HepG2 (cell line): ENCODE measurements around the gene KCNMA1. TPM values are rescaled to one million over a fixed set of nuclear protein-coding genes. Genes with fewer than 3 reads are reported as not detected.

Experiments used
- ATAC-seq: fragments of 200-7000 bp; cut with Tn5 transposase; 3 replicates; pipeline ENCODE4 v1.9.1; 2020; ENCODE audit warnings: mild to moderate bottlenecking, moderate library complexity
- BruUV-seq: library from RNA; stranded (reverse); fragments of 400-500 nt; replicated peaks from 2 replicates; lab custom pipeline; 2021; lab: Mats Ljungman, UMichigan
- CTCF ChIA-PET: fragments of 300-600 bp; formaldehyde crosslinking; extraction: SDS; loops from one replicate; lab custom pipeline; 2021; ENCODE audit warnings: low total read pairs, inconsistent platforms, low intra/inter-chr PET ratio; lab: Yijun Ruan, JAX
- POLR2A ChIA-PET: fragments of 350-600 bp; sonication (Branson Sonifier 250); formaldehyde crosslinking; loops from one replicate; lab custom pipeline; 2020; ENCODE audit warnings: antibody characterized with exemption, inconsistent platforms; lab: Yijun Ruan, JAX
- DNase-seq: peaks from one replicate; pipeline ENCODE4 v3.0.0-alpha.2; 2015; ENCODE audit warnings: low spot score
- FAIRE-seq: peaks from 3 replicates; lab custom pipeline; 2011; peaks lifted over from hg19 to GRCh38; lab: Jason Lieb, UNC
- H2AFZ ChIP-seq: one replicate; pipeline ENCODE4 v1.6.1; 2011; ENCODE audit warnings: low read length, inconsistent platforms
- H3K27ac ChIP-seq: fragments of 300-600 bp; 3 replicates; pipeline ENCODE4 v1.8.0; 2011; ENCODE audit warnings: mixed run types, mild to moderate bottlenecking, mixed read lengths, low read length, inconsistent platforms; ENCODE audit not compliant: insufficient read depth; ENCODE audit errors: extremely low read length
- H3K27me3 ChIP-seq, 2 experiments: fragments of 200-600 bp in 1 of 2; 2 replicates in 1 of 2; 3 replicates in 1 of 2; pipeline versions ENCODE4 v1.6.0 to v1.8.0; 2011; ENCODE audit warnings: low read length in 2 of 2, mild to moderate bottlenecking in 2 of 2, moderate library complexity in 2 of 2, inconsistent platforms in 1 of 2; ENCODE audit not compliant: insufficient read depth in 2 of 2, control insufficient read depth in 1 of 2
- H3K36me3 ChIP-seq, 2 experiments: fragments of 200-600 bp in 1 of 2; replicated peaks in 1 of 2; 2 replicates in 1 of 2; 3 replicates in 1 of 2; pipeline versions ENCODE4 v1.5.1 to v1.8.0; 2011; ENCODE audit warnings: low read length in 2 of 2, inconsistent platforms in 1 of 2; ENCODE audit not compliant: insufficient read depth in 2 of 2, control insufficient read depth in 1 of 2
- H3K4me1 ChIP-seq: 2 replicates; pipeline ENCODE4 v1.5.1; 2012; ENCODE audit warnings: low read length, inconsistent platforms; ENCODE audit not compliant: insufficient read depth
- H3K4me2 ChIP-seq: 2 replicates; pipeline ENCODE4 v1.6.0; 2011; ENCODE audit warnings: low read depth, low read length, inconsistent platforms
- H3K4me3 ChIP-seq, 3 experiments: fragments of 200-600 bp in 1 of 3; sonication (generic), shearing (Covaris generic) in 1 of 3; replicated peaks in 1 of 3; 2 replicates each; pipeline ENCODE4 v1.5.1; 2011 to 2016; ENCODE audit warnings: low read length in 3 of 3, inconsistent platforms in 2 of 3, low read depth in 2 of 3, mild to moderate bottlenecking in 2 of 3, control low read depth in 1 of 3, mixed read lengths in 1 of 3; ENCODE audit not compliant: insufficient read depth in 1 of 3
- H3K79me2 ChIP-seq: one replicate; pipeline ENCODE4 v1.6.1; 2011; ENCODE audit warnings: low read length, inconsistent platforms; ENCODE audit not compliant: insufficient read depth
- H3K9ac ChIP-seq: 2 replicates; pipeline ENCODE4 v1.6.0; 2011; ENCODE audit warnings: mild to moderate bottlenecking, low read depth, low read length, inconsistent platforms; ENCODE audit not compliant: insufficient read depth
- H3K9me3 ChIP-seq: 2 replicates; pipeline ENCODE4 v1.5.1; 2012; ENCODE audit warnings: mild to moderate bottlenecking, low read length
- H4K20me1 ChIP-seq: 2 replicates; pipeline ENCODE4 v1.6.0; 2011; ENCODE audit warnings: inconsistent platforms, mild to moderate bottlenecking, low read length, moderate library complexity; ENCODE audit not compliant: insufficient read depth
- ARNTL ChIP-seq: sonication (generic); formaldehyde crosslinking; IDR thresholded peaks from 2 replicates; pipeline ENCODE4 v1.4.0; 2020; ENCODE audit warnings: mild to moderate bottlenecking, missing genetic modification reagents
- CREB1 ChIP-seq, 2 experiments: fragments of 450-650 bp in 1 of 2; IDR thresholded peaks; 2 replicates each; pipeline ENCODE4 v1.6.1; 2016 to 2017; ENCODE audit warnings: control low read depth in 1 of 2, mild to moderate bottlenecking in 1 of 2, missing compliant biosample characterization in 1 of 2, missing genetic modification characterization in 1 of 2
- CREM ChIP-seq, 2 experiments: sonication (generic) in 1 of 2; formaldehyde crosslinking in 1 of 2; IDR thresholded peaks; 2 replicates each; pipeline versions ENCODE4 v1.4.0 to v1.6.1; 2016 to 2020; ENCODE audit warnings: antibody characterized with exemption in 1 of 2, mild to moderate bottlenecking in 1 of 2, missing genetic modification reagents in 1 of 2
- GTF3A ChIP-seq: sonication (generic); formaldehyde crosslinking; conservative IDR thresholded peaks from 2 replicates; pipeline ENCODE4 v1.4.0; 2020; ENCODE audit warnings: mild to moderate bottlenecking, missing genetic modification reagents
- MAFG ChIP-seq: sonication (generic); formaldehyde crosslinking; IDR thresholded peaks from 2 replicates; pipeline ENCODE4 v1.5.1; 2020; ENCODE audit warnings: mild to moderate bottlenecking, missing genetic modification reagents
- NFE2L2 ChIP-seq: fragments of 150-350 bp; IDR thresholded peaks from 2 replicates; pipeline ENCODE4 v1.6.1; 2014; ENCODE audit warnings: low read length
- NFYC ChIP-seq: IDR thresholded peaks from 2 replicates; pipeline ENCODE4 v1.6.1; 2016; ENCODE audit warnings: missing genetic modification reagents, missing compliant biosample characterization
- POLR2A ChIP-seq, 2 experiments: IDR thresholded peaks; 2 replicates each; pipeline ENCODE4 v1.6.1; 2011; ENCODE audit warnings: low read depth in 2 of 2, low read length in 2 of 2, mild to moderate bottlenecking in 1 of 2, moderate library complexity in 1 of 2; ENCODE audit not compliant: insufficient read depth in 1 of 2
- REXO4 ChIP-seq: sonication (generic); formaldehyde crosslinking; IDR thresholded peaks from 2 replicates; pipeline ENCODE4 v1.8.0; 2022; ENCODE audit warnings: missing genetic modification reagents, mild to moderate bottlenecking, borderline replicate concordance
- SRSF1 ChIP-seq: fragments of 200-400 bp; formaldehyde crosslinking; optimal IDR thresholded peaks from 2 replicates; pipeline ENCODE3; 2017; ENCODE audit warnings: mild to moderate bottlenecking, low read depth, low read length, moderate library complexity
- TAF15 ChIP-seq: fragments of 200-400 bp; formaldehyde crosslinking; IDR thresholded peaks from one replicate; pipeline ENCODE4 v1.6.1; 2018; ENCODE audit warnings: mild to moderate bottlenecking, low read depth, low read length; ENCODE audit not compliant: poor library complexity, severe bottlenecking
- TOPORS ChIP-seq: sonication (generic); formaldehyde crosslinking; IDR thresholded peaks from 2 replicates; pipeline ENCODE4 v1.8.0; 2023; ENCODE audit warnings: mild to moderate bottlenecking, missing genetic modification reagents
- U2AF2 ChIP-seq: fragments of 200-400 bp; formaldehyde crosslinking; IDR thresholded peaks from 2 replicates; pipeline ENCODE4 v1.6.1; 2017; ENCODE audit warnings: low read depth, mild to moderate bottlenecking, low read length
- USF2 ChIP-seq, 2 experiments: sonication (generic) in 1 of 2; formaldehyde crosslinking in 1 of 2; IDR thresholded peaks; 2 replicates each; pipeline versions ENCODE4 v1.5.1 to v1.6.1; 2011 to 2020; ENCODE audit warnings: borderline replicate concordance in 1 of 2, low read depth in 1 of 2, low read length in 1 of 2, mild to moderate bottlenecking in 1 of 2, missing genetic modification reagents in 1 of 2, moderate library complexity in 1 of 2
- ZNF776 ChIP-seq: sonication (generic); formaldehyde crosslinking; IDR thresholded peaks from 2 replicates; pipeline ENCODE4 v1.4.0; 2020; ENCODE audit warnings: mild to moderate bottlenecking, missing genetic modification reagents
- WGBS: methylation state at CpG from one replicate; pipeline ENCODE4 v1.1.6; 2017; ENCODE audit warnings: low lambda C conversion rate; 5-methylcytosine and 5-hydroxymethylcytosine counted together
- in situ Hi-C: cut with HindIII; loops from 2 replicates; pipeline ENCODE4 v1.10.0; 2017; ENCODE audit warnings: low pct_unique_long_range_greater_than_20kb; ENCODE audit not compliant: extremely low pct_ligation_motif_present
- intact Hi-C: fragments of 100-400 bp; cut with micrococcal nuclease; formaldehyde crosslinking; loops from one replicate; pipeline ENCODE4 v1.10.0; 2022; ENCODE audit not compliant: unreplicated experiment
- polyA plus RNA-seq, 8 experiments: library from polyadenylated mRNA; depleted of rRNA in 3 of 8; stranded (reverse) in 7 of 8; unstranded in 1 of 8; fragments of >200 nt; fragmentation: Illumina TruSeq in 4 of 8; extraction: Trizol in 4 of 8; gene quantifications; 2 replicates each; pipeline versions ENCODE4 v1.2.1 to v1.2.3, GENCODE V29; 2011 to 2016; ENCODE audit warnings: low read depth in 4 of 8, missing spikeins in 1 of 8, mixed read lengths in 1 of 8; ENCODE audit not compliant: insufficient read depth in 1 of 8
- total RNA-seq, 5 experiments: library from RNA; depleted of rRNA; stranded (reverse); fragments of >200 nt; fragmentation: Illumina TruSeq; extraction: Trizol; gene quantifications; 2 replicates each; pipeline ENCODE4 v1.2.3, GENCODE V29; 2016; ENCODE audit warnings: low read depth in 1 of 5
- TF ChIP-seq, protein P1 (sequence below): sonication (generic); formaldehyde crosslinking; IDR thresholded peaks from 2 replicates; pipeline ENCODE4 v1.8.0; 2022; ENCODE audit warnings: missing genetic modification reagents, mild to moderate bottlenecking, inconsistent platforms, borderline replicate concordance
- TF ChIP-seq, protein P2 (sequence below): sonication (generic); formaldehyde crosslinking; IDR thresholded peaks from 2 replicates; pipeline ENCODE4 v1.5.0; 2020; ENCODE audit warnings: mild to moderate bottlenecking, missing genetic modification reagents
- TF ChIP-seq, protein P3 (sequence below): IDR thresholded peaks from 2 replicates; pipeline ENCODE4 v1.6.1; 2016; ENCODE audit warnings: low read depth, borderline replicate concordance

The KCNMA1 gene
- total and polyA plus RNA-seq, 2 of the 13 experiments (the other 11 are each of a cell fraction or from before 2014, with no cell fraction given): 0.02 TPM; not detected in 1

GRCh38 chr10:77493851-77494261 lies 143.8 kb downstream of the KCNMA1 start:
- ATAC-seq (no peak), FAIRE-seq (no peak)
- Histone ChIP-seq H3K4me3 (no peak overlapping the region), H3K79me2 (no peaks in the 10 kb centered on the region), H3K27ac (no peak overlapping the region), H3K9me3 (no peaks in the 10 kb centered on the region), H3K9ac (no peak overlapping the region), H2AFZ (no peak overlapping the region), H3K27me3 (no peaks in the 10 kb centered on the region), H3K4me2 (no peak overlapping the region), H3K36me3 (no peaks in the 10 kb centered on the region; a peak in 1 of 5 replicates)
- 35% methylated on average over 8 of the region's 8 CpGs for WGBS
- no TSS peak for BruUV-seq
- intact Hi-C loops (no loop called here), in situ Hi-C loops (loop anchor here (10.0 kb wide), 1 partner anchor 151 kb away; no protein-coding TSS in a partner anchor)
- CTCF ChIA-PET: interaction anchor here (1.2 kb wide), 1 partner anchor 147 kb away, joined by 7 read pairs; no protein-coding TSS in a partner anchor
- POLR2A ChIA-PET: no interaction called here
- TF ChIP-seq MAFG (CRISPR knock-in tag) (no peak), TOPORS (CRISPR knock-in tag) (no peak), GTF3A (CRISPR knock-in tag) (no peak), USF2 (IDR thresholded peaks at IDR 0.05; ENCODE audit: low read depth, low read length) (no peak), USF2 (CRISPR knock-in tag; IDR thresholded peaks at IDR 0.05; ENCODE audit: borderline replicate concordance) (no peak), CREB1 (IDR thresholded peaks at IDR 0.05) (no peak), CREB1 (CRISPR knock-in tag; IDR thresholded peaks at IDR 0.05) (no peak), POLR2A (IDR thresholded peaks at IDR 0.05; ENCODE audit: insufficient read depth in 1 of 2, low read depth in 2 of 2, low read length in 2 of 2) (no peak), ARNTL (CRISPR knock-in tag) (no peak), NFE2L2 (no peak), NFYC (CRISPR knock-in tag) (no peak), CREM (IDR thresholded peaks at IDR 0.05) (no peak), CREM (CRISPR knock-in tag; IDR thresholded peaks at IDR 0.05) (no peak), ZNF776 (CRISPR knock-in tag) (no peak), TAF15 (no peak), U2AF2 (no peak), REXO4 (CRISPR knock-in tag) (no peak), SRSF1 (no peak)
- TF ChIP-seq, protein P1, sequence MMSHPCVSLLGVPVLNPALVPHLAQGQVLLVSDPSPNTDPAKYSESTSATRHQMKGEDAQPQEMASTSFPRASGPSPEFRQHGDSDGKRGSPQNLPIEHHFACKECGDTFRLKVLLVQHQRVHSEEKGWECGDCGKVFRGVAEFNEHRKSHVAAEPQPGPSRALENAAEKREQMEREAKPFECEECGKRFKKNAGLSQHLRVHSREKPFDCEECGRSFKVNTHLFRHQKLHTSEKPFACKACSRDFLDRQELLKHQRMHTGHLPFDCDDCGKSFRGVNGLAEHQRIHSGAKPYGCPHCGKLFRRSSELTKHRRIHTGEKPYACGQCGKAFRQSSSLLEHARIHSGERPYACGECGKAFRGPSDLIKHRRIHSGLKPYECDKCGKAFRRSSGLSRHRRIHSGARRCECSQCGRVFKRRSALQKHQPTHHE (CRISPR knock-in tag): no peak
- TF ChIP-seq, protein P2, sequence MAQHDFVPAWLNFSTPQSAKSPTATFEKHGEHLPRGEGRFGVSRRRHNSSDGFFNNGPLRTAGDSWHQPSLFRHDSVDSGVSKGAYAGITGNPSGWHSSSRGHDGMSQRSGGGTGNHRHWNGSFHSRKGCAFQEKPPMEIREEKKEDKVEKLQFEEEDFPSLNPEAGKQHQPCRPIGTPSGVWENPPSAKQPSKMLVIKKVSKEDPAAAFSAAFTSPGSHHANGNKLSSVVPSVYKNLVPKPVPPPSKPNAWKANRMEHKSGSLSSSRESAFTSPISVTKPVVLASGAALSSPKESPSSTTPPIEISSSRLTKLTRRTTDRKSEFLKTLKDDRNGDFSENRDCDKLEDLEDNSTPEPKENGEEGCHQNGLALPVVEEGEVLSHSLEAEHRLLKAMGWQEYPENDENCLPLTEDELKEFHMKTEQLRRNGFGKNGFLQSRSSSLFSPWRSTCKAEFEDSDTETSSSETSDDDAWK (CRISPR knock-in tag): no peak
- TF ChIP-seq, protein P3, sequence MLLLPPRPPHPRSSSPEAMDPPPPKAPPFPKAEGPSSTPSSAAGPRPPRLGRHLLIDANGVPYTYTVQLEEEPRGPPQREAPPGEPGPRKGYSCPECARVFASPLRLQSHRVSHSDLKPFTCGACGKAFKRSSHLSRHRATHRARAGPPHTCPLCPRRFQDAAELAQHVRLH (CRISPR knock-in tag): no peak
- TF ChIP-seq, all 625 proteins: peak for 0
- DNase-seq: no peak
- no peaks in the 10 kb centered on the region for H3K4me1 ChIP-seq
- no peaks in the 10 kb centered on the region for H4K20me1 ChIP-seq
